ENCODE results near the gene TMEM86A. TPM values are rescaled to one million over a fixed set of nuclear protein-coding genes. Genes with fewer than 3 reads are reported as not detected.
"Not testable (repeated sequence)": the region's sequence is repeated elsewhere in the genome, so short reads cannot be mapped to it uniquely, and the experiment has no call there.

The TMEM86A gene
- total RNA-seq (2014; rRNA removed; shearing (Covaris generic)), result 1.7 and 2.8 TPM in 2 replicates

GRCh38 chr11:18698341-18699268 lies at the start of gene TMEM86A:
TMEM86A (plus strand) TSS chr11:18698779; CDS start chr11:18698887, 108 bp downstream.
- peak; percentile 68 for DNase-seq (ENCODE audit: low spot score)

GRCh38 chr11:18650353-18650752 lies 48.2 kb upstream of the TMEM86A start:
- no peak for DNase-seq (ENCODE audit: low spot score)

- no peak for DNase-seq (ENCODE audit: low spot score)
These were observed 47.6 kb upstream of the TMEM86A start for GRCh38 chr11:18650859-18651557.

GRCh38 chr11:18657673-18658072 lies 40.9 kb upstream of the TMEM86A start:
- DNase-seq (ENCODE audit: low spot score), result no peak

GRCh38 chr11:18665353-18665872 lies 33.2 kb upstream of the TMEM86A start:
- not testable (repeated sequence) for DNase-seq (ENCODE audit: low spot score)

GRCh38 chr11:18668131-18668530 lies 30.4 kb upstream of the TMEM86A start:
- no peak for DNase-seq (ENCODE audit: low spot score)

- DNase-seq (ENCODE audit: low spot score), result peak; percentile 77
These were observed 29.4 kb upstream of the TMEM86A start for GRCh38 chr11:18669219-18669596.

GRCh38 chr11:18669711-18670110 lies 28.9 kb upstream of the TMEM86A start:
- DNase-seq (ENCODE audit: low spot score), result peak; percentile 37

GRCh38 chr11:18671246-18671645 lies 27.3 kb upstream of the TMEM86A start:
- DNase-seq (ENCODE audit: low spot score), result no peak

- peak; percentile 67 for DNase-seq (ENCODE audit: low spot score)
These were observed 26.4 kb upstream of the TMEM86A start for GRCh38 chr11:18672209-18672608.

- no peak for DNase-seq (ENCODE audit: low spot score)
These were observed 21.8 kb upstream of the TMEM86A start for GRCh38 chr11:18676803-18677202.

- DNase-seq (ENCODE audit: low spot score), result no peak
These were observed 21.0 kb upstream of the TMEM86A start for GRCh38 chr11:18677560-18677959.

- peak; percentile 71 for DNase-seq (ENCODE audit: low spot score)
These were observed 16.6 kb upstream of the TMEM86A start for GRCh38 chr11:18681949-18682348.

GRCh38 chr11:18682466-18682865 lies 16.1 kb upstream of the TMEM86A start:
- no peak for DNase-seq (ENCODE audit: low spot score)

- no peak for DNase-seq (ENCODE audit: low spot score)
These were observed 14.3 kb upstream of the TMEM86A start for GRCh38 chr11:18684267-18684666.

GRCh38 chr11:18691467-18692140 lies 7.0 kb upstream of the TMEM86A start:
- not testable (repeated sequence) for DNase-seq (ENCODE audit: low spot score)

- no peak for DNase-seq (ENCODE audit: low spot score)
These were observed 5.4 kb upstream of the TMEM86A start for GRCh38 chr11:18692941-18693760.

- DNase-seq (ENCODE audit: low spot score), result peak; percentile 34
These were observed 1.8 kb upstream of the TMEM86A start for GRCh38 chr11:18696638-18697225.

- DNase-seq (ENCODE audit: low spot score), result no peak
These were observed 1.0 kb upstream of the TMEM86A start for GRCh38 chr11:18697576-18697975.

- DNase-seq (ENCODE audit: low spot score), result no peak
These were observed 654 bp downstream of the TMEM86A start for GRCh38 chr11:18699269-18699596.

- DNase-seq (ENCODE audit: low spot score), result no peak
These were observed 1.3 kb downstream of the TMEM86A start for GRCh38 chr11:18699848-18700261.

Data from A172 (cell line).